ENCODE measurements around the gene GPR85.

DNA sequence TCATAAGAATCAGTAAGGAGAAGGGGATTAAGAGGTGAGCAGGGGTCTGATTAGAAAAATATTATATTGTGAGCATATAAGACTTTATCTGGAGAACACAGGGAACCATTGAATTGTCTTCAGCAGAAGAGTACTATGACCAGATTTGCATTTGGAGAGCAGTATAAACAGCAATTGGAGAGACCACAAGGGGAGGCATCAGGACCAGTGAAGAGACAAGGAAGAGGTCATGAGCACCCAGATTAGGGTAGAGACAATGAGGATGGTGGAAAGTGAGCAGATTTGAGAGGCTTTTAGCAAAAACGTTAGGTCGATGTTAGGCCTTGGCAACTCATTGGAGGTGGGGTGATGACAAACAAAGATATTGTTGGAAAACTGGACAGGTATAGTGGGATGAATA lies 44.7 kb upstream of the GPR85 start:
- TF ChIP-seq, protein P1, sequence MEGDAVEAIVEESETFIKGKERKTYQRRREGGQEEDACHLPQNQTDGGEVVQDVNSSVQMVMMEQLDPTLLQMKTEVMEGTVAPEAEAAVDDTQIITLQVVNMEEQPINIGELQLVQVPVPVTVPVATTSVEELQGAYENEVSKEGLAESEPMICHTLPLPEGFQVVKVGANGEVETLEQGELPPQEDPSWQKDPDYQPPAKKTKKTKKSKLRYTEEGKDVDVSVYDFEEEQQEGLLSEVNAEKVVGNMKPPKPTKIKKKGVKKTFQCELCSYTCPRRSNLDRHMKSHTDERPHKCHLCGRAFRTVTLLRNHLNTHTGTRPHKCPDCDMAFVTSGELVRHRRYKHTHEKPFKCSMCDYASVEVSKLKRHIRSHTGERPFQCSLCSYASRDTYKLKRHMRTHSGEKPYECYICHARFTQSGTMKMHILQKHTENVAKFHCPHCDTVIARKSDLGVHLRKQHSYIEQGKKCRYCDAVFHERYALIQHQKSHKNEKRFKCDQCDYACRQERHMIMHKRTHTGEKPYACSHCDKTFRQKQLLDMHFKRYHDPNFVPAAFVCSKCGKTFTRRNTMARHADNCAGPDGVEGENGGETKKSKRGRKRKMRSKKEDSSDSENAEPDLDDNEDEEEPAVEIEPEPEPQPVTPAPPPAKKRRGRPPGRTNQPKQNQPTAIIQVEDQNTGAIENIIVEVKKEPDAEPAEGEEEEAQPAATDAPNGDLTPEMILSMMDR (IDR thresholded peaks at IDR 0.05; ENCODE audit: low read length), result no peak
- TF ChIP-seq EZH2 (optimal IDR thresholded peaks at IDR 0.05; ENCODE audit: low read depth, low read length) (no peak), EZH2phosphoT487 (IDR thresholded peaks at IDR 0.05; ENCODE audit: low read length) (no peak)

Measured in MM.1S (cell line).